GM19463 (cell line): Measurements from ENCODE around the gene KIRREL3.
A peak's percentile ranks its signal among the peaks of the same experiment; 100 is the strongest.

Experiments used
- ATAC-seq: cut with Tn5 transposase; IDR thresholded peaks from one replicate; pipeline ENCODE4 v1.9.1; 2021; ENCODE audit warnings: mild to moderate bottlenecking, moderate library complexity; ENCODE audit not compliant: unreplicated experiment

Gene KIRREL3

DNA sequence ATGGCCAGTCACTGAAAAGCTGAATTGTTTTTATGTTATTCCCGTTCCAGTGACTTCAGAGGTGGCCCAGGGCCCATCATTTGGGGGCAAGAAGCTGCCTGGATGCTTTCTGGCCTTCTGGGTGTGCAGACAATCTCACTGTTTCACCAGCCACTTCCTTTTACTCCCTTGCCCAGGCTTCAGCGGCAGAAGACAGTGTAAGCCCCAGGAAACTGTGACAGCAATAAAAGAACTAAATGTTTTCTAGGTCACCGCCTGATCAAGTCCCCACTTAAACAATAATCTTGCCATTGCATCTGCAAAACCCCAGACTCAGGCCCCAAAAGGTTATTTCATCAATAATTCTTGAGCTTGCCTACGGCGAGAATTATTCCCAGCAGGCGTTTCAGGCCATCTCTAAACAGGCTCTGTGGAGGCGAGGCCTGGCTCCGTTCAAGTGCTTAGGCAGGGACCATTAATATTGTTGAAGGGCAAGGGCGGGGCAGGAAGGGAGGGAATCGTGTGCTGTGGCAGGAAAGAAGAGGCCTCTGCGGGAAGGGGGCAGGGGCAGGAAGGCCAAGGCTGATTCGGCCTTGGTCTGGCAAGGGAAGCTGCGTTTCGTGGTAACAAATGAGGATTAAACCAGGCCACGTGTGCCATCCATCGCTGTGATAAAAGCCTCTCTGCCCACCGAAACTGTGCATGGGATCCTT, 252.3 kb downstream of the KIRREL3 start:
- ATAC-seq, result no peak

DNA sequence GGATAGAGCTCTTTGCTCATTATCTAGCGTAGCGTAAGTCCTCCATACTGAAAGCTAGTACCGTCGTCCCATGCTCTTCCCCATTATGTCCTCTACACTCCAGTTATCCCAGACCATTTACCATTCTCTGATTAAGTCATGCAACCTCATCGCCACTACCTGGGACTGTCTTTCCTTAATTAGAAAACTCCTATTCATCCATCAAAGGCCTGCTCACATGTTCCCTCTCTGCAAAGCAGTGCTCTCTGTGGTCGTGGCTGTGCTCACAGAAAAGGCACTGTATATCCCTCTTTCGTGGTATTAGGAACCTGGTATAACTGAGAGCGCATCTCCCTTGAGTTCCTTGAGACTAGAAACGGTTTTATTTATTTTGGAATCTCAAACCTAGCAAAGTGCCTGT, 253.3 kb downstream of the KIRREL3 start:
- no peak for ATAC-seq

DNA sequence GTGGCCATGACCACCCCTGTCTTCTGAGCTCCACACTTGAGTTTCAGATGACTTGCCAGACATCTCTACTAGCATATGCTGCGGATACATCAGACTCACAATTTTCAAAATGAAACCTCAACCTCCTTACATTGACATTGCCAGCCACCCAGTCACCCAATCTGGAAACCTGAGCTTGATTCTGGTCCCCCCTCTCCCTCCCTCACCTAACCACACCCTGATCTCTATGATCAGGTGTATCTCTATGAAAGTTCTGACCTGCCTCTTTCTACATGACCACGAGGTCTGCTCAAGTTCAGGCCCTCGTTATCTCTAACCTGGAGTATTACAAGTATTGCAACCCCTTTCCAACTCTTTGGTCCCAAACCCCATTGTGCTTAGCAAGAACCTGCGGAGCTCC, 254.1 kb downstream of the KIRREL3 start:
- ATAC-seq, result no peak

DNA sequence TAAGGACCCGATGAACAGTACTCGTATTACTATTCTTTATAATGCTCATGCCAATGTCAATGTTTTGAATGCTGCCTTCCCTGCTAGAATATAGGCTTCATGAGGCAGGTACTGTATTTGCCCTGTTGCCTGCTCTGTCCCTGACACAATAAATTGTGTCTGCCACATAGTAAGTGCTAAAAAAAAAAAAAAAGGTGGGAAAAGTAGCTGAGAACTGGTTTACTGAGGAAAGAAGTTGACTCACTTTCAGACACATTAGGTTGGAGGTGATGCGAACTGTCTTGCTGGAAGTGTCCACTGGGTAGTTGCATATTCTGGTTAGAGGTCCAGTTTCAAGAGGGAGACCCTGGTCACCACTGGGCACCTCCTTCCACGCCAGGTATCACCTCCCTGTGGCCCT, 255.9 kb downstream of the KIRREL3 start:
- ATAC-seq, result no peak

DNA sequence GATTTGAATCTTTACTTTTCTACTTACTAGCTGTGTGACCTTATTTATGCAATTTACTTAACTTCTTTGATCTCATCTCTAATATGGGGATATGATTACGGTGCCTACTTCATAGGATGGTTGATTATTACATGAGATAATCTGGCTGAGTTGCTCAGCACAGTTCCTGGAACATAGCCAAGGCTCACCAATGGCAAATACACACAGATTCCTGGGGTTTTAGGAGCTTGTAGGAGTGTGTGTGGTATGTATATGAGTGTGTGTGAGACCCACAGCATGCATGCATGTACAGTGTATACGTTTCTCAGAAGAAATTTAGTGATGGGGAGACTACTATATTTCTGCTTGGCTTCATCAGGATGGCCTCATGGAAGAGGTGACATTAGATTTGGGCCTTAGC, 256.9 kb downstream of the KIRREL3 start:
- no peak for ATAC-seq

DNA sequence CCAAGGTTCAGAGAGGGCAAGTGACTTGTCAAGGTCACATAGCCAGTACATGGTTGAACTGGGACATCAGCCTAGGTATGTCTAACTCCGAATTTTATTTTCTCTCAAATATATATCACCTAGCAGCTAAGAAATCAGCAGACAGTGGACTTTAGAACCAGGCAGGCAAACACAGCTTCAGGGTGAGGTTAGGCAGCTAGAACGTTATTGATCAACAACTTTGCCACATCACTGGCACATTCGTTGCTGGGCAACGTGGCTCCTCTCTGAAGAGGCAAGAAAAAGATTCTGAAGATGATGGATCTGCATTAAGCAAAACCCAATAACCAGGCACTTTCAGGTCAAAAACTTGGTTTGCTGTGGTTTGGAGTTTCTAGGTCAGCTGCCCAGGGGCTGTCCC, 258.0 kb downstream of the KIRREL3 start:
- no peak for ATAC-seq

DNA sequence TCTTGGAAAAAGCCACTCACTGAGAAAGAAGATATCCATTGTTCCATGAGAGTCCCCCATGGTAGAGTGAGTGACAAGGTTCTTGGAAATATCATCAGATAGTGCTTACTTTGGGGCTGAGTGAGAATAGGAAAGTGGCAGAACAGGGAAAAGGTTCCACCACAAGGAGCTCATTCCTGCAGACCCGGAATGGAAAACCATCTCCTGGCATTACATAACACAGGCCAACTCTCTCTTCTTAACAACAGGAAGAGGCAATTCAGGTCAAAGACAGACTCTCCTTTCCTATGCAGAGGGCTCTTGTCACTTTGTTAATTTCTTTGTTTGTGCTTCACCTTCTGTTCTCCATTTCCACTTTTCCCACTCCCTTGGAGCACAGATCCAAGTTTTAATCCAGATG, 259.7 kb downstream of the KIRREL3 start:
- no peak for ATAC-seq

DNA sequence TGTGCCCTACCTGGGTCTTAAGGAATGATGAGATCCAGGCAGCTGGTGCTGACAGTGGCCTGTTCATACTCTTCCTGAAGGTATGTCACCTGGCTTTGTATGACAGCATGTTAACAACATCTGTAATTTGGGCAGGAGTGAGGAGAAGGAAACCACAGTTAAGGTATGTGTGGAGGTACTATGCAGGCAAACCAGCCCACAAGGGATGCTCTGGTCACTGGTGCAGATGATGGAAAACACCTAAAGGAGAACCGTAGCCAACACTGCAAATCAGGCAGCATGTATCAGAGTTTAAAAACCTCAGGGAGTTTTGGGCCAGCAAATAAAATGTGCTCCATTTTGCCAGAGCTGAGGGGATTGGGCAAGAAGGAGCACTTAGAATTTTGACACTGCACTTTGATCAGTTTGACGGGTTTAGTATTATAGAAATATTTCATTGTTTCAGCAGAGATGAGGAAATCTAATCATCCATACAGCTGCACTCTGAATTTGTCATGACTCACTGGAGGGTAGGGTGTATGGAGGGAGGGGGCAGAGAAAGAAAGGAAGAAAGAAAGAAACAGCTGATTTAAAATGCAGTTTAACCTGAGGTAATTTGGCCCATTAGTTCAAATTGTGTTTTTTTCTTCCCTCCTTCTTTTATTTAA, 260.9 kb downstream of the KIRREL3 start:
- no peak for ATAC-seq

DNA sequence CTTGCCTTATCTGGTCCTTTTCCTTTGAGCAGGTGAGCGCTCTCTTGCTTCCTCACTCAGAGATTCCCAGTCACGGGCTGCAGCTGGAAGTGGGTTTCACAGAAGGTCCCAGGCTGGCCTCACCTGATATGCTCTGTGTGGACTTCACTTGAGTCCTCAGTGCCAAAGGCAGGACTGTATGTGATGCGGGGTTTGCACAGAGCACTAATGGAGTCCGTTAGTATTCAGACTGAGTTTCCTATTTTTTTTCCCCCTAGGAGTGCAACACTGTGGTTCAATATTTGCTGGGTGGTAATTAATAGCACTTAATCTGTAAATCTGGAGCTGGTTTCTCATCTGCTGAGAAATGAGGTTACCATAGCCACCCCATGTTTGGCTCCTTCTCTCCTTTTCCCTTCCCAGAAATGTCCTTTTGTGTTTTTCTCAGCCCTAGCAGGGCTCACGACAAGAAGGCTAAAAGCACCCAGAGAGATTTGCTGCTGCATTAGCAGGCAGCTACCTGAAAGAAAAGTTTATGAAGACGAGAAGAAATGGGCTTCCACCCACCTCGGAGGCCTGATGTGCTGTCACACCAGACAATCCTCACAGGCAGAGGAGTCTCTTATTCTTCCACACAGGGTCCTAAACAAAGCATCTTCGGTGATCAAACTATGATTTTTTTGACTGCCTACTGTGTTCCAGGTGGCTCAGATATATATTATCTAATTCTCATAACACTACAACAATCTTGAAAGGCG, 262.1 kb downstream of the KIRREL3 start:
- no peak for ATAC-seq

DNA sequence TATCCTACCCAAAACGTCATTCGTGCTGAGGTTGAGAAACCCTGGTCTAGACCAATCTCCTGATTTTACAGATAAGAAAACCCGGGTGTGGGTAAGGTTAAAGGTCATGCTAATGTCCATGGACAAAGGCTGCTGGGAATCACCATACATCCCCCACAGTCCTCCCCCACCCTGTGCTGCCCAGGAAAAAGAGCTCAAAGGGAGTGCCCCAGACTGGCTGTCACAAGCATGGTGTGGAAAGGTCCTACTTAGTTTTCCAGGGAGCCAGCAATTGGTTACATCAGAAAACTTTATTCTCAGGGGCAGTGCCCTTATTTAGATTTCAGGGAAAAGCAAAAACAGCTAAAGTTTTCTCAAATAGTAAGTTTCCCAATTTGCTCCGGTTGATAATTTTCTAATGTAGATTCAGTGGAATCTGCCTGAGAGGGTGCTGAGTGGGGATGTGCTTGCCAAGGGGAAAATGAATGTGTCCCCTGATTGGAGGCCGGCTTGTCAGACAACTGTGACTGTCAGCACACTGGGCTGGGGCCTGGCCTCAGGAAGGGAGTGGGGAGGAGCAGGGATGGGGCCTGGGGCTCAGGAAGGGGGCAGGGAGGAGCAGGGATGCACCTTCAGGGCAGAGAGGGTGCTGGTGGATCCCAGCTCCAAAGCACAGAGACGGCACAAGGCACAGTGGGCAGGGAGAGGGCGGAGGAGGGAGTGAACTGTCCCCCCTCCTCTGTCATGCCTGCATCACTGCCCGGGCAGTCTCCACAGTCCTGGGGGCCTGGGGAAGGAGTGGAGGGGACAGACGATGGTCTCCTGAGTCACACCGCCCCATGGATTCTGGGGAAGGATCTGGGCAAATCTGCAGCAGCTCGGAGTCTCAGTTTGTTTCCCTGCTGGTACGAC, 263.6 kb downstream of the KIRREL3 start:
- no peak for ATAC-seq

DNA sequence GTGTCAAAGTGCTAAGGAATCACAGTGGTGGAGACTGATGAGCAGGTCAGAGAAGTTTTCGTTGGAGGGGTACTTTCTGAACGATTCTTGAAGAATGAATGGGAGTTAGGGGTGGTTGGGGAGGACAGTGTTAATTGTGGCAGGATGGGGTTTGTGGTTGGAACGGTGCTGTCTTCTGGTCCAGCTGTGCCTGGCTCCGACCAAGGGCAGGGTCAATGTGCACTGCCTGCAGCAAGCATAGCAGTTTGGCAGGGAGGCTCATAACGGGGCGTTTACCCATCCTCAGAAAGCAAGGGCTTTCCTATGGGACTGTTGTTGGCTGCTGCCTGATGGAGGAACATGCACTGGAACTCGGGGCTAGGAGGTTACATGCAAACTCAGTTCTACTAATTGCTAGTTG, 265.8 kb downstream of the KIRREL3 start:
- ATAC-seq, result no peak

DNA sequence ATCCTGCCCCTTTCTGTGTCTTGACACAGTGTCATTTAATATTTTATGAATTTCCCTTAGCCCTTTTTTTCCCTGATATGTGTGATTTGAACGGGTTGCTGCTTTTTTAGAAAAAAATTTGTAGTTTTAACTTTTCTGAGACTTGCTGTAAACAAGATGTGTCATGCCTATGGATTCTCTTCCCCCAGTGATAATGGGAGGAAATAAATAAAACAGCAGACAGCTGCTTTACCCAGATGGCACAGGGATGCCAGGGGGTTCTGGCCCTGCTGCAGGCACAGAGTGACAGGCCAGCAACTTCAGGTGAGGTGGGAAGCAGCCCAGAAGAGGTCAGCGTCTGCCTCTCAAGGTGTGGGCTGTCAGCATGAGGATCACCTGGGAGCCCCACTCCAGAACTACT, 266.9 kb downstream of the KIRREL3 start:
- ATAC-seq, result no peak

DNA sequence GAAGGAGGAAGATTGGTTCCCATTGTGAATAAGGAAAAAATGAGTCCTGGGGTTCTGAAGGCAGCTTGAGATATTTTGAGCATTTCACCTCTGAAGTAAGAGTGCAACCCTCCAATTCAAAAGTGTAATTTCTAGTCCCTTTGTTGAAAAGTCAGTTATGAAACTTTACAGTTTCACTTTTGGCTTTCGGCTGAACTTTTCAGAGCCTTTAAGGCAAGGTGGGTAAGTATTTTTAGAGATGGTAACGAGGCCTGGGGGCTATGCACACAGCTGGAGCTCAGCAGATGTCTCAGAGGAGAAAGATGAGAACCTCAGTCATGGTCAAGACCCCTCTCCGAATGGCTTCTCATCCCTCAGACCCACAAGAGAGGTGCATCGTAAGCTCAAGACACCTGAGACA, 267.6 kb downstream of the KIRREL3 start:
- ATAC-seq, result peak; percentile 77

DNA sequence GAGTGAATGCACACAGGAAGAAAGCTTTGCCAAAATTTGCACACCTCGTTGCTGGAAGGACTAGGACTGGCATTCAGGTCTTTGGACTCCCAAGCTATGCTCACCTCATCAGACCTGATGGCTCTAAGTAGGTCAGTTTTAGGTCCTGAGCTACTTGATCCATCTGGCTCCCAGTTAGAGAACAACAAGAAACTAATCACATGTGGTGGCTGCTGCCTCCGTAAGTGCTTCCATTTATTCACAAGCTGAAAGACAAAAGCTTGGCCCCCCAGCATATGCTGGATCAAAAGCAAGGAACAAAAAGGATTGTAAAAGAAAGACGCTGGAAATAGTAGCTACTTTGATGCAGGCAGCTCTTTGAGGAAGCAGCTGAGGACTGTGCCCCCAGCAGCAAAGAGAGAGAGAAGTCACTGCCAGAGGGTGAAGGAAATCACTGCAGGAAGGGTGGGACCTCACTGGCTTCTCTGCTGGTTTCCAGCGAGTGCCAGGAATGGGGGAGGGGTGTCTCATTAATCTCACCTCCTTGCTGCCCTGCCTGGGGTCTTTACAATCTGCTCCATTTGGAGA, 268.9 kb downstream of the KIRREL3 start:
- ATAC-seq, result no peak

DNA sequence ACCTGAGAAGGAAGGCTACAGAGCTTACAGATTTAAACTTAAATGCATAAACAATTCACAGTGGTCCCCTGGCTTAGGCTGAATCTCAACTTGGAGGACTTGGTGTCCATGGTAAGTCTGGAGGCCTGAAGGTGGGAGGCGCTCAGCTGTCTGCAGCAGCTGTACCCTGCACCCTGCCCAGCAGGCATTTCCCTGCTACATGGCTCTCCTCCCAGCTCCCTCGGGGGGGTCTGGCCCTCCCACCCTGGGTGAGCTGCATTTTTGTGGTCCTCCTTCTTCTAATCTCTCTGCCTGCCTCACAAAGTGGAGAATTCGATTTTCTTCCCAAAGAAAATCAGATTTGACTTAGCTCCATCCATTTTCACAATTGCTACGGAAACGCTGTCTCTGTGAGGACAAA, 273.2 kb downstream of the KIRREL3 start:
- no peak for ATAC-seq

DNA sequence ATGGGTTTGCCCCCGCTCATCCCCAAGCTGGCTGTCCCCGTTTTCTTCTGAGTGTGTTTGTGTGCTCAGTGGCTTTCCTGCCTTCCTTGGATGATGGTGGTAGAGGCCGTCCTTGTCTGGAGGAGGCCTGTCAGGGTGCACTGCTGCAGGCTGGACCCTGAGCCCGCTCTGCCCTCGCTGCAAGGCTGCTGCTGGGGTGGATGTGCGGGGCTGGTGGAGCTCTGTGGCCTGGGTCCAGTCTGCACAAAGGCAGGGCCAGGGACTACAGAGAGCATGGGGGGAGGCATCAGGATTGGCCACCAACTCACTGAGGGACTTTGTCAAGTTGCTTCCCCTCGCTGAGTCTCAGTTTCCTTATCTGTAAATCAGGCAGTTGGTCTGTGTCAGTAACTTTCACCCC, 275.0 kb downstream of the KIRREL3 start:
- no peak for ATAC-seq

DNA sequence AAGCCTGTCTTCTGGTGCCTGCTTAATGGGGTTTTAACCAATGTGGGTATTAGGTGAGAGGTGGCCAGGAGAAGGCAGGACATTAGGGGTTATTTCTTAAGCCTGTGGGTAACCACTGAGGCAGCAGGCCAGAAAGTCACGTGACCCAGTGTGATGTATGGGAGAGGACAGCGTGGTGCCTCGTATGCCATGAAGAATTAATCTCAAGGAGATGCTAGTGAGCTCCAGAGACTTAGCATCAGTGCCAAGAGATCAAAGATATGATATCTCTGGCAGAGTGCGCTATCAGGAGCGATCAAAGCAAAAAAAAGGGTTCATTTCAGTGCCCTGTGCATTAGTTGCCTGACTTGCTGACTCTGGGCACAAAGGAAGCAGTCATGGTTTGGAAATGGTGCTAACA, 275.5 kb downstream of the KIRREL3 start:
- ATAC-seq, result no peak

DNA sequence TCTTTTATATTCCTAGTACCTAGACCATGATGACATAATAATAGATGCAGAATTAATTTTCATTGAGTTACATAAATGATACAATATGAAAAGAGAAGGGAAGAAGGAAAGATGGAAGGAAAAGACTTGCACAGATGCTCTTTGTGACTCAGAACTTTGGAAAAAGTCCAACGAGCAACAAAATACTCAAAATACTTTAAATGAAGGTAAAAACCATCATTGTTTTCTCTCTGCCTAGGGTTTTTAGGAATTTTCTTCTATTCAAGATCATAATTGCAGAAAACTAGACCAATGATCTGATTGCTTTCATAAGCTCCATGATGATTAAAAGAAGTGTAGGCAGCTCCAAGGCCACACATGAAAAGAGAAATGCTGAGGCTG, 276.9 kb downstream of the KIRREL3 start:
- ATAC-seq, result no peak

DNA sequence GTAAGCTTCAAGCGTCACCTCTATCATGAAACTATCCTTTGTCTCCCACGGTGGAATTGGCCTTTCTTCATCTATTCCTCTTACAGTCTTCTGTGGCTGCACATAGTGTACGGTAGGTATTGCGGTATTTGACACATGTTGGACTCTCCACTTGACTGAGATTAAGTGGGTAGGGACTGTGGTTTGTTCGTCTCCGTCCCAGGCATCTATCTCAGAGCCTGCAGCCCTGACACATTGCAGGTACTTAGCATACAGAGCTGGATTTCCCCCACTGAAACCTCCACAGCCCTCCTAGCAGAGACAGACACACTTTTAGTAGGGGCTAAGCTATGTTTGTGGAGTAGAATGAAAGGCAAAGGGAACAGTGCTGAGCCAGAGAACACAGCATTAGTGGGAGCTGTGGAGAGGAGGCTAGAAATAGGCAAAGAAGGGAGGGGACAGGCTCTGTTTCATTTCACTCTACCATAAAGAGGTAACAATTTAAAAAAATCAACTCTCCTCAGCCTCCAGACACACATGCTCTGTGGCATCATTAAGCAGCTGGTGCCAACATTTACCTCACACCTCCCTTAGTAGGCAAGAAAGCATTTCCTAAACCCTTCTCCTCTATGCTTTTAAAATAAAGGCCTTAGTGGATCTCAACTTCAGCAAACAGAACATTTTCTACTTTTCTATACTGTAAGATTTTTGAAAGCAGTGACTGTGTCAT, 277.5 kb downstream of the KIRREL3 start:
- no peak for ATAC-seq

DNA sequence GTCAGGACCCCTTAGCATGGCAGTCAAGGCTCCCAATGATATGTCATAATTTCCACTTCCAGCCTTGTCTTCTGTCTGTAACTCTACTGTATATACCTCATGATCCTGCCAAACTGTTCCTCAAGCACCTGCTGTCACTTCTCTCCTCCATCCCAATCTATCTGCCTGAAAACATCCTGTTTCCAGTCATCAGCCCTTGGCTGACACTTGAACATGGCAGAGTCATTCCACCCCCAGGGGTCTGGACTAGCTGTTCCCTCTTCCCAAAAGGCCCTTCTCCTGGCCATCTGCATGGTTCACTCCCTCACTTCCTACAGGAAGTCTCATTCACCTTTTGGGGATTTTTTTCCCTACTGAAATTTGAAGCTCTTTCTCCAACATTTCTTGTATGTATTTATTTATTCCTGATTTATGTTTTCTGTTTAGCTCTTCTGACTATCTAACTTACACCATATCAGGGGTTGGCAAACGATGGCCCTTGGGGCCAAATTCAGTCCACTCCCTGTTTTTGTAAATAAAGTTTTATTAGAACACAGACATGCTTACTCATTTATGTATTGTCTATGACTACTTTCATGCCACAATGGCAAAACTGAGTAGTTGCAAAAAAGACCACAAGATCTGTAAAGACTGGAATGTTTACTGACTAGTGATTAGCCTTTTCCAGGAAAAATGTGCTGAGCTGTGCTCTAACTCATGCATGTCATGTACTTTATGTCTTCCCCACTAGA, 278.4 kb downstream of the KIRREL3 start:
- ATAC-seq, result no peak
